Measurements from ENCODE around the gene TSFM. TPM values are rescaled to one million over a fixed set of nuclear protein-coding genes. Genes with fewer than 3 reads are reported as not detected.

The TSFM gene
- total and polyA plus RNA-seq, 2 donors: 15.9 to 36.3 TPM

- Histone ChIP-seq H3K4me1 (ENCODE audit: insufficient read depth) (no peaks in the 10 kb centered on the region), H3K27ac (ENCODE audit: low read depth) (no peak overlapping the region), H3K4me3 (ENCODE audit: low read depth, low read length) (no peak overlapping the region), H3K36me3 (ENCODE audit: insufficient read depth) (no peaks in the 10 kb centered on the region)
- no peak for DNase-seq (ENCODE audit: extremely low spot score)
- WGBS: 76% methylated on average over 6 of the region's 6 CpGs
Observed at GRCh38 chr12:57763881-57764661, 18.5 kb upstream of the TSFM start.

- no peaks in the 10 kb centered on the region for H3K36me3 ChIP-seq (ENCODE audit: insufficient read depth)
- 16% methylated on average over 17 of the region's 17 CpGs for WGBS
- peak overlapping the region; percentile 15 for H3K4me3 ChIP-seq (ENCODE audit: low read depth, low read length)
- H3K4me1 ChIP-seq (ENCODE audit: insufficient read depth): no peaks in the 10 kb centered on the region
- no peak for DNase-seq (ENCODE audit: extremely low spot score)
- no peak overlapping the region for H3K27ac ChIP-seq (ENCODE audit: low read depth)
Observed at GRCh38 chr12:57764662-57765002, 18.0 kb upstream of the TSFM start.

GRCh38 chr12:57765003-57765697 lies 17.4 kb upstream of the TSFM start:
- H3K27ac ChIP-seq (ENCODE audit: low read depth): no peak overlapping the region
- H3K36me3 ChIP-seq (ENCODE audit: insufficient read depth): no peaks in the 10 kb centered on the region
- no peaks in the 10 kb centered on the region for H3K4me1 ChIP-seq (ENCODE audit: insufficient read depth)
- peak overlapping the region; percentile 15 for H3K4me3 ChIP-seq (ENCODE audit: low read depth, low read length)
- DNase-seq (ENCODE audit: extremely low spot score): no peak
- WGBS: 1% methylated on average over 60 of the region's 60 CpGs

GRCh38 chr12:57765698-57766463 lies 16.7 kb upstream of the TSFM start:
- no peak for DNase-seq (ENCODE audit: extremely low spot score)

GRCh38 chr12:57766464-57767304 lies 15.9 kb upstream of the TSFM start, which contains the start of gene CYP27B1:
TSS of gene CYP27B1 (minus strand) at chr12:57767078. CDS start at chr12:57767041, 37 bp downstream.
- 4% methylated on average over 38 of the region's 38 CpGs for WGBS
- Histone ChIP-seq H3K27ac (ENCODE audit: low read depth) (no peak within 1 kb of the TSS), H3K4me3 (ENCODE audit: low read depth, low read length) (no peak within 1 kb of the TSS), H3K4me1 (ENCODE audit: insufficient read depth) (no peaks in the 10 kb centered on the region), H3K36me3 (ENCODE audit: insufficient read depth) (no peaks in the 10 kb centered on the region)
- DNase-seq (ENCODE audit: extremely low spot score): no peak

More at GRCh38 chr12:57765698-57766463, 16.7 kb upstream of the TSFM start:
- no peaks in the 10 kb centered on the region for H3K4me1 ChIP-seq (ENCODE audit: insufficient read depth)
- H3K27ac ChIP-seq (ENCODE audit: low read depth): no peak overlapping the region
- H3K36me3 ChIP-seq (ENCODE audit: insufficient read depth): no peaks in the 10 kb centered on the region
- H3K4me3 ChIP-seq (ENCODE audit: low read depth, low read length): peak overlapping the region; percentile 15
- WGBS: 2% methylated on average over 40 of the region's 40 CpGs

GRCh38 chr12:57767305-57767698 lies 15.3 kb upstream of the TSFM start:
- no peak for DNase-seq (ENCODE audit: extremely low spot score)
- H3K4me3 ChIP-seq (ENCODE audit: low read depth, low read length): no peak overlapping the region
- no peaks in the 10 kb centered on the region for H3K4me1 ChIP-seq (ENCODE audit: insufficient read depth)
- H3K36me3 ChIP-seq (ENCODE audit: insufficient read depth): no peaks in the 10 kb centered on the region
- no peak overlapping the region for H3K27ac ChIP-seq (ENCODE audit: low read depth)

- H3K4me3 ChIP-seq (ENCODE audit: low read depth, low read length): no peak overlapping the region
- H3K36me3 ChIP-seq (ENCODE audit: insufficient read depth): no peaks in the 10 kb centered on the region
- H3K4me1 ChIP-seq (ENCODE audit: insufficient read depth): no peaks in the 10 kb centered on the region
- WGBS: 94% methylated on average over 3 of the region's 3 CpGs
- H3K27ac ChIP-seq (ENCODE audit: low read depth): no peak overlapping the region
- DNase-seq (ENCODE audit: extremely low spot score): no peak
Observed at GRCh38 chr12:57767876-57768275, 14.7 kb upstream of the TSFM start.

GRCh38 chr12:57769594-57769993 lies 13.0 kb upstream of the TSFM start:
- WGBS: 94% methylated on average over 11 of the region's 11 CpGs
- DNase-seq (ENCODE audit: extremely low spot score): no peak
- Histone ChIP-seq H3K27ac (ENCODE audit: low read depth) (no peak overlapping the region), H3K4me1 (ENCODE audit: insufficient read depth) (no peaks in the 10 kb centered on the region), H3K36me3 (ENCODE audit: insufficient read depth) (no peaks in the 10 kb centered on the region), H3K4me3 (ENCODE audit: low read depth, low read length) (no peak overlapping the region)

- DNase-seq (ENCODE audit: extremely low spot score): no peak
- Histone ChIP-seq H3K36me3 (ENCODE audit: insufficient read depth) (no peaks in the 10 kb centered on the region), H3K4me1 (ENCODE audit: insufficient read depth) (no peaks in the 10 kb centered on the region), H3K4me3 (ENCODE audit: low read depth, low read length) (no peak overlapping the region), H3K27ac (ENCODE audit: low read depth) (no peak overlapping the region)
- 87% methylated on average over 4 of the region's 4 CpGs for WGBS
Observed at GRCh38 chr12:57770734-57771133, 11.9 kb upstream of the TSFM start.

- peak; percentile 89 for DNase-seq (ENCODE audit: extremely low spot score)
- Histone ChIP-seq H3K27ac (ENCODE audit: low read depth) (peak overlapping the region; percentile 88), H3K36me3 (ENCODE audit: insufficient read depth) (no peaks in the 10 kb centered on the region), H3K4me1 (ENCODE audit: insufficient read depth) (no peaks in the 10 kb centered on the region), H3K4me3 (ENCODE audit: low read depth, low read length) (peak overlapping the region; percentile 65)
- WGBS: 2% methylated on average over 16 of the region's 16 CpGs
Observed at GRCh38 chr12:57771236-57771872, 11.2 kb upstream of the TSFM start.

GRCh38 chr12:57771873-57772428 lies 10.6 kb upstream of the TSFM start, which contains the start of gene METTL1:
TSS of gene METTL1 (minus strand) at chr12:57772105. CDS start at chr12:57772083, 22 bp downstream.
- Histone ChIP-seq H3K36me3 (ENCODE audit: insufficient read depth) (no peaks in the 10 kb centered on the region), H3K27ac (ENCODE audit: low read depth) (peak within 1 kb of the TSS; percentile 88), H3K4me3 (ENCODE audit: low read depth, low read length) (peak within 1 kb of the TSS; percentile 65), H3K4me1 (ENCODE audit: insufficient read depth) (no peaks in the 10 kb centered on the region)
- peak; percentile 95 for DNase-seq (ENCODE audit: extremely low spot score)
- WGBS: under 1% methylated on average over 28 of the region's 28 CpGs
